ENCODE data around the gene RHOF.
A peak's percentile ranks its signal among the peaks of the same experiment; 100 is the strongest.

RHOF gene

GRCh38 chr12:121804417-121805111 lies 11.1 kb upstream of the RHOF start:
- DNase-seq: peak; percentile 74

GRCh38 chr12:121803861-121804416 lies 10.5 kb upstream of the RHOF start, which contains the start of gene SETD1B:
Gene SETD1B, plus strand, starts transcription at chr12:121804009. Its CDS starts 729 bp downstream, at chr12:121804738.
- peak; percentile 65 for DNase-seq

DNA sequence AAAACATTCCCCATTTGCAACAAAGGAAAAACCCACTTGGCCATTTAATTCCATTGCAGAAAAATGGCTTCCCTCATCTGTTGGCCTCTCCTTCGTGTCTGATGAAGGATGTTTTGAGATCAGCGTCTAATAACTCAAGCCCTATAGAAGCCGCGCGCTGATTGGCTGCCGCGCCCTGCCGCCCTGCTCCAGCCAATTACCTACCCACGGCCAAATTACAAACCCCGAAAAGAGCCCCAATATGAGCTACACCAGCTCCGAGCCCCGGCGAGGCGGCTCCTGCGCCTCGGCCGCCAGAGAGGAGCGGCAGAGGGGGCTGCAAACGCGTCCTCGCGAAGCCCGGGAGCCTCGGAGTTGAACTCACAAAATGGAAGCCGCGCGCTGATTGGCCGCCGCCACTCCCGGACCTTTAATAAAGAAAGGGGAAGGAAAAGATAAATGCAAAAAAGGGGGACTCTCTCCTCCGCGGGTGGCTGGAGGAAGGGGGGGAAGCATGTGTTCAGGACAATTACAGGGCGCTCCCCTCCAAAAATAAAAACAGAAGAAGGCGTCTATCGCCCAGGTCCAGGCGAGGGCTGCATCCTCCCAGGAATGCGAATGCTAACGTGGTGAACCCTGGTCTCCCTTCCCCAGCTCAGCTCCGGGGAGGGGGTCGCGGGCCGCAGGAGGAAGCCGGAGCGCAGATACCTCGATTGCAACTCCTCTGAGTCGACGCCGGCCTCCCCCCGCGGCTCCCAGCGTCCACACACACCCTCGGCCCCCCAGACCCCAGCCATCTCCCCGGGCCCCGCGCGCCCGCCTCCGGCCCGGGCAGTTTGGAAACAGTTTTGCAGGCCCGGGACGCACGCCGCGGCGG lies 9.6 kb upstream of the RHOF start:
- peak; percentile 89 for DNase-seq

GRCh38 chr12:121802485-121802842 lies 9.0 kb upstream of the RHOF start:
- DNase-seq: no peak

GRCh38 chr12:121801595-121802484 lies 8.4 kb upstream of the RHOF start:
- DNase-seq: peak; percentile 61

DNA sequence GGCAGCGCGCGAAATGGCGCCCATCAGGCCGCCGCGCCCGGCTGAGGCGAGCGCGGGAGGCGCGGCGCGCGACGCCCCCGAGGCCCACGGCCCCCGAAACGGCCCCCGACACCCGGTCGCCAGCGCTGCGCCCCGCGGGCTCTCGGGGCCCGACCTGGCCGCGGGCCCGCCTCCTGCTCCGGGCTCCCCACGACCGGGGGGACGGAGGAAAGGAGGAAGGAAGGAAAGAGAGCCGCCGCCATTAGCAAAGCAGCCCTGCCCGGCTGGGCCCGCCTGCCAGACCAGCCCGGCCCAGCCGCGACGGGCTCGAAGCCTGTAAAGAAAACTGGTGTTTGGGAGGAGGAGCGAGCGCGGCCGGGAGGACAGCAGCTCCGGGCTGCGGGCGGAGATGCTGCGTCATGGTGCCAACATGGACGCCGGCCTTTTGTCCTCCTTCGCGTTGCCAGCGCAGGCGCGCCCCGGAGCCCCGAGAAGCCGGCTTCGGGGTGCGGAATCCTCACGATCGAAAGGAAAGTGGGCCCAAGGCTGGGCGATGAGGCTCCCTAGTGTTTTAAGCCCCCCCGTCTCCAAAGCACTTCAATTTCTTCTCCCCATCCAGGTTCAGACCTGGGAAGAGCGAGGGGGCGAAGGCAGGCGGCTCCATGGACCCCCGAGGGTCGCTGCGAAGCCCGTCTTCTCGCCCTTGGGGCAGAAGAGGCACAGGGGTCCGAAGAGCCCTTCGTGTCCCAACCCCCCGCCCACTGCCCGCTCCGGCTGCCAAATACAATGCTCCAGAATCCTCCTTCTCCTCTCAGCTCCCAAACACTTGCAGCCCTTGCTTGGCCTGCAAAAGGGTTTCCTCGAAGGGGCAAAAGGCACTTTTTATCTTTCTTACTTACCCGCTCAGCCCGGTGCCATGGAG lies 7.5 kb upstream of the RHOF start:
- peak; percentile 80 for DNase-seq

DNA sequence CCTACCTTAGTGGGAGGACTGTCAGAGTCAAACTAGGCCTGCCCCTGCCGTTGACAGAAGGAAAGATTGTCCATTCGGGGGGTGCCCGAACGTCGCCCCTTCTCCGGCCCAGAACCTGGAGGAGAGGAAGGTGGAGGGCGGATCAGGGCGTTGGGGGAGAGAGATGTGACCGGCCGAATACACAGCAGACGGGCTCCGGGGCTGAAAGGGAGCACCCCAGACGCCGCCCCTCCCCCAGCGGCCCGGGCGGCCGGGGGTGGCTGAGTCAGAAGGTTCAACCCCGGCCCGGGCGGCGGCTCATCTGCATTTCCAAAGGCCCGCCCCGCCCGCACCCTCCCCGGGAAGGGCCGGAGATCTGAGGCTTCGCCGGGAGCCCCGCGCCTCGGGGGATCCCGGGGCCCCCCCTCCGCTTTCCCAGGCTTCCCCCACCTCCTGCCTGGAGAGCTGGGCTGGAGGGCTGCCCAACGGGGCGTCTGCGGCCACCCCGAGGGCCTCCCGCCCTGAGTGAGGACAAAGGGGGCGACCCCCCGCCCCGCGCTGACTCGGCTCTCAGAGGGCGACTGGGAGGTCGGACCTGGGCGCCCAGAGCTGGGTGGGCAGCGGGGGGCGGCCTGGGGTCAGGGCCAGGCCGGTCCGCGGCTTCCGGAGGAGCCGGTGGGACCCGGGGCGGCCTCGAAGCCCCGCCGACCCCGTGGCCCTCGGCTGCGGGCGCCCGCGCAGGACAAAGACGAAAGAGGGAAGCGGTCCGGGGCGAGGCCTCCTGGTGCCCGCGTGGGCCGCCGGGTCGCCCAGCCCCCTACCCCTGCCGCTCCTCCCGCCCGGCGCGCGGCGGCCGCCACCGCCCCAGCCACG lies 6.6 kb upstream of the RHOF start:
- peak; percentile 84 for DNase-seq

- peak; percentile 70 for DNase-seq
Measured at GRCh38 chr12:121799156-121799841, 5.8 kb upstream of the RHOF start.

- no peak for DNase-seq
Measured at GRCh38 chr12:121798787-121799155, 5.3 kb upstream of the RHOF start.

DNA sequence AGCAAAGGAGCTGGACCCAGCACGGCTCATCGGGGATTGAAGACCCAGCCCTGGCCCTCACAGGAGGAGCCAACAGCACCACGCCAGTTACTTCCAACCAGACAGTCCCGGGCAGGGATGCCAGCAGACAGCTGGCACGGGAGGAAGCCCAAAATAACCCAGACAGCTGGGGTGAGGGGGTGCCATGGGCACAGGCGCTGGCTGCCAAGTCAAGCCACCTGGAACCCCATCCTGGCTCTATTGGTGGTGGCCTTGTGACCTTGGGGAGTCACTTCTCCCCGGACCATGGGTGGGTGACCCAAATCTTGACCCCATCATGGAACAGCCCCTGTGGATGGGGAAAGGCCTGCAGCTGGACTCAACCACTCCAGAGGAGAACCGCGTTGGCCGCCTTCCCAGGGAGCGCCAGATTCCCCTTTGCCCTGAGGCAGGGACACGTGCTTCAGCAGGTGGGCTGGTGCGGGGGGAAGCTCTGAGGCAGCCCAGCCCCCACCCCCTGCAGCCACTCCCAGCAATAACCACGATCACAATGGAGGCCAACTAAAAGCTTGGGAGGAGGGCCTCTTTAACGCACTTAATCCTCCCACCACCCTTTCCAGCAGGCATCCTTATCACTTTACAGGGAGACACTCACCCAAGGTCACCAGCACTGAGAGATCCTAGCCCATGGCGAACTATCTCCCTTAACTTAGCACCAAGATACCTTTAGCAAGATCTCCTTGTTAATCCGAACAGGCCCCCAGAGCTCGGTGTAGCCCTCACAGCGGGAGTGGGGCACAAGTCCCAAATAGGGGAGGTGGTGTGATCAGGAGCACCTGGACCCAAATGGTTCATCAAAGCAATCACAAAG lies 4.7 kb upstream of the RHOF start:
- no peak for DNase-seq

- DNase-seq: no peak
Measured at GRCh38 chr12:121796855-121797751, 3.6 kb upstream of the RHOF start.

DNA sequence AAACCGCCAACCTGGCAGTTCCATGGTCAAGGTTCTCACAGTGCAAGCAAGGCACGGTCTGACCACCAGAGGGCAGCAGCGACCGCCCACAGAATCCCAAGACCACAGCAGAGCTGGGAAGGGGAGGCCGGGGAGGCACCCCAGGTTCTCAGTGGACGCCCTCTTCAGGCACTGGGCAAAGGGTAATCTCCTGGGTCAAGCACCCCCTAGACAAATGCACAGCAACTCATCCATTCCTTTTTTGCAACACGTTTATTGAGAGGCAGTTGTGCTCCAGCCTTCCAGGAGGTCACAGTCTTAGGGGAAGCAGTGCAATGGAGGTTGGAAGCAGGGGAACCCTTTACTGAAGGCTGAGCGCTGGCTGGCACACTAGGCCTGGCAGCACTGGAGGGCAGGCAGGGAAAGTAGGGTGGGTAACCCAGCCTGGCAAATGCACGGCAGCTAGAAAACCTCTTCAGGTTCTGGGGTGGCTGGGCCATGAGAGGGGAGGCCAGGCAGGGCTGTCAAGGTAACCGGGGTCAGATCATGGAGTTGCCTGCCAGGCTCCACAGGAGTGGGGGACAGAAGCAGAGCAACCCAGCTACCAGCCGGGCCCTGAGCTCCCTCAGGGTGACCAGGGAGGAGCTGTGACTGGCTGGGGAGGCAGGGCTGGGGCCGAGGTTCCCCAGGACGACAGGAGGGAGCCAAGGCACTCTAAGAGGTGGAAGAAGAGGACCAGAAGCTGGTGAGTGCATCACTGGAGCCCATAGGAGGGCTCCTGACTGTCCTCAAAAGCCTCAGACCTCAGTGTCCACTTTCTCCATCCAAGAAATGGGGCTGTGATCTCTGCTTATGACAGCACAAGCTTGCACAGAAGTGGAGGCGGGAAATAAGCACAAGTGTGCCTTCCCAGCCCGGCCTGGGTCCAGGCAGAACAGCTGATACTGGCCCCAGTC lies 1.8 kb upstream of the RHOF start:
- peak; percentile 91 for DNase-seq

DNA sequence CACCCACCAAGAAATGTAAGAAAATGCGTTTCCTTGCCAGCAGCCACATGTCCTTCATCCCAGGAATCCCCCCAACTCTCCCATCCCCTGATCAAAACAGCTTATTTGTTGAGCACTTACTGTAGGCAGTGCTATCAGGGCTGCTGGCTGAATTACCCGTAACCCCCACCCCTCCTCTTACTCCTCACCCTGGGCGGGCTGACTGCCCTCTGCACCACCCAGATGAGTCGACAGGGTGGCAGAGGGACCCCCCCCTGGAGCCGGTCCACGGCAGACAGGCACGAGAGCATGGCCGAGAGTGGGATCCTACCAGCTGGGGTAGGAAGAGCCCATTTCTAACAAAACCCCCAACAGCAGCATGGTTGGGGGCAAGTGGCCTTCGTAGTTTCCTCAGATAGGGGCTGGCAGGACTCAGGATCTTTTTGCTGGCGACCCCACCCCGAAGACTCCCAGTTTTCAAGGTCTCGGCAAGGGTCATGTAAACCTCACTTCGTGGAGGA lies 1.1 kb upstream of the RHOF start:
- DNase-seq: no peak

DNA sequence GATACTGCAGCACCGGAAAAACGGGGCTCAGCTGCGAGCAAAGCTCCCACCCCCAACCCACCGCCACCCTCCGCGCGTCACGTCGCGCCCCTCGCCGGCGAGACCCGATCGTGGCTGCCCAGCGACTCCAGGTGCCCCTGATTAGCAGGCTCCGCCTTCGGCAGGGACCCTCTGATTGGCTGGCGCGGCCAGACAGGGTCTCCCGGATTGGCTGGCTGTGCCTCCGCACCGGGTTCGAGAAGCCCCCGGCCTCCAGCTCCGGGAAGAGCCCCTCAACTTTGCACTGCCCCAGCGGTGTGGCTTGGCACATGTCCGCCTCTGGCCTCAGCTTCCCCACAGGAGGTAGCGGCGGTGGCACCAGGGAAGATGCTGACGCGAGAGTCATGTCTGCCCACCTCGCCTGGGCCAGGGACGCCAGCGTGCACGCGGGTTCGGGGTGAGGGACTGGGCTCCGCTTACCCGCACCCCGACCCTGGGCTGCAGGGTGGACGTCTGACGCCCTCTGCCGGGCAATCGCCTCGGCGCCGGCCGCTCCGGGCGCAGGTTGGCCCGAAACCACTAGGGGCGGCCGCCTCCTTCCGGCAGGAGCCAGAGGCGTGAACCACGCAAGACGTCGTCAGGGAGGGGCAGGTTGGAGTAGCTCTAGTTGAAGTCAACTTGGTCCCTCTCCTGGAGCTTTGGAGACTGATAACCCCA lies 498 bp upstream of the RHOF start:
- peak; percentile 99 for DNase-seq

GRCh38 chr12:121792607-121793439 lies 665 bp downstream of the RHOF start:
- DNase-seq: peak; percentile 68

All from activated T-cell treated with anti-CD3 and anti-CD28 coated beads, Interleukin-2, amount 50 U/mL, for 1 hour (primary cell).